Left hindlimb (tissue), 1 donor: ENCODE measurements around the gene MYBBP1A.

Experiments used
- DNase-seq: peaks from one replicate; pipeline ENCODE4 v3.0.0-alpha.2; 2018

The MYBBP1A gene

DNA sequence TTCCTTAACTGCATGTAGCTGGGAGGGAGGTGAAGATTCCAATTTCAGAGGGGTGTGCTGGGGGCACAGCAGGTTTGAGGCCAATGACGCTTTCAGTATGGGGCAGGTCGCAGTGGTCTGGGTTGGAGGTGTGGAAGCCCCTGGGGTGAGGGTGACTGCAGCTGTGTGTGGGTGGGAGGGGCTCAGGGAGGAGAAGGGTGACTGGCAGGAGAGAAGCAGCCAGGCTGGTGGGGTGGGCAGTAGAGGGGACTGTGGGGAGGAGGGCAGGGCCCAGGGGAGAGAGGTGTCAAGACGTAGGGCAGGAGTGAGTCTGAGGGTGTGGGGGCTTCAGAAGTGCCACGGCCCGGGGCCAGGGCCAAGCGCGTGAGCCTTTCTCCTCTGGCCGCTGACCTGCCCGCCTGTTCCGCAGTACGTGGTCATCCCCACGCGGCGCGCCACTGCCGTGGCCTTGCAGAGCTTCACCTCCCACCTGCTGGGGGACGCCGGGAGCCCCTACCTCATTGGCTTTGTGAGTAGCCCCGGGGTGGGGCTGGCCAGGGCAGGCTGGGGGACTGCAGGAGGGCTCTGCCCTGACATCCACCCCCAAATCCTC, 19.4 kb downstream of the MYBBP1A start:
- DNase-seq: no peak

DNA sequence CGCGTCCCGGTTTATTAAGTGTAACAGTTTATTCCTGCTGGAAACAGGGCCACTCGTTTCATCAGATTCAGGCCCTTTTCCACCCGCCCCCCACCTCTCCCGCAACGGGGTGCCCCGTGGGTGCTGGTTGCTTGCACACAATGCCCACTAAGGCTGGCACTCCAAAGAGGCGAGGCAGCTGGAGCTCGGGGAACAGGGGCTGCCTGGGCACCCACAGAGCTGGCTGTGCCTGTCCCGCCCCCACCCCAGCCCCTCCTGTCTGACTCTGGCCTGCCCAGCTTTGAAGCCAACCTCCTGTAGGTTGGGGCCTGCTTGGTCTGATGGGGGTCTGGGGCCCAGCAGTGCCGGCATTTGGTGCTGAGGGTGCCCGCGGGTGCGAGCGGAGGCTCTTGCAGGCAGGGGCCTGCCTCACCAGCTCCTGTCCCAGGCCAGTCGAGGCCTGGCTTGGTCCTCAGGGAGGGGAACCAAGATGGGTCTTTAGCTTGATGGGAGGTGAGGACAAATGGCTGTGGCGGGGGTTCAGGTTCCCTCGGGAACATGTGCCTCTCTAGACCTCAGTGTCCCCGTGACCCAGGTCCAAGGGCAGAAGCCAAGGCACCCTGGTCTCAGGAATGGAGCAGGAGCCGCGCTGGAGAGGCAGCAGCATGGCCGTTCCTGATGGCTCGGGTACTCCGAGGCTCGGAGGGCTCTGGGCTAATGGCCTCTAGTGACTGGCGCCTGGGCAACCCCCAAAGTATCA, 20.1 kb downstream of the MYBBP1A start:
- no peak for DNase-seq

DNA sequence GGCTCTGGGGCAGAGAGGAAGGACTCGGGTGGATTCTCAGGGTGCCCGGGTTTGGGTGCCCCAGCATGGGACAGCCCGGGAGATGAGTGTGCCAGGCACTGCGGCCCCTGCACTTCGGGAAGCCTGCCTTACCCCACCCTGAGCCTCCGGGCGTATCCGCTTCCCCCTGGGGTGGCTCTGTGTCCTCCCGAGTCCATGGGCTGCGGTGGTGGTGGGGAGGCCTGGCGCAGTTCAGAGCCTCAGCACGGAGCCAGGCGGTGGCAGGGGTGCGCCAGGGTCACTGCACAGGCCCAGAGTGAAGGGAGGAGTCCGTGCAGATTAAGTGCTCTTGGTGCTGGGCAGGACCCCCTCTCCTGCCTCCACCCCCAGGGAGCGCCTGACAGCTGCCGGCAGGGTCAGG, 20.7 kb downstream of the MYBBP1A start:
- DNase-seq: no peak

DNA sequence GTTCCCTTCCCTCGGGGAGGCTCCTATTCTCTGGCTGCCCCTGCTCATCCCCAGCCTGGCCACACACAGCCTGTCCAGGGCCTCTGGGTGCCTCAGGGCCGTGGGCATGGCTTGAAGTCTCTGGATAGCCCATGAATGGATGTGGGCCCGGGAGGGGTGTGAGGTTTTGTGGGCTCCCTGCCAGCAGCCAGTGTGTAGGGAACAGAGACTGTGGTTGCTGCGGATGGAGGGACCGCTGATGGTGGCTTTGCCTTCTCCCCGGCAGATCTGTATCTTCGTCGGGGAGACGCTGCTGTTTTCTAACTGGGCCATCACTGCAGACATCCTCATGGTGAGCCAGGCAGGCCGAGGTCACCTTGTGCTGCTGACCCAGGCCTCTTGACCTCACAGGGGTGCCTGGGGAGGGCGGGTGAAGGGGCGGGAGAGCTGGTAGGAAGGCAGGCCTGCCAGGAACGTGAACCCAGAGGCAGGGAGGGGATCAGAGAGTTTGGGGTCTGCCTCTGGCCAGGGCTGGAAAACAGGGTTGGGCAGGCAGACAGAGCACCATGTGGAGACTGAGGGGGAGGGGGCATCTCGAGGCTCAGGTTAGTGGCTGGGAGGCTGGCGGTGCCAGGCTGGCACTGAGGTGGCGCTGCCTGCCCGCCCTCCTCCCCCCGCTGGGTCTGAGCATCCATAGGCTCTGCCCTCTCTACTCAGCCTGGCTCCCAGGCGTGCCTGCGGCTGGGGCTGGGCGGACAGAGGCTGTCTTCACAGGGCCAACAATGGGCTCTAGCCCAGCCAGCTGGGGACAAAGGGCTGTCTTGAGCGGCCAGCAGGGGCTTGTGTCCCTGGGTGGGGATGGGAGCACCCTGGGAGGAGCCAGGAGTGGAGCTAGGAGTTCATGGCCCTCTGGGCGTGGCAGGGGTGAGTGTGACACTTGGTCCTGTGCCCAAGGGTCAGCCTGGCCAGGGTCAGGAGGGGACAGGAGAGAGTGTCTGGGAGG, 21.4 kb downstream of the MYBBP1A start:
- DNase-seq: peak; percentile 75

DNA sequence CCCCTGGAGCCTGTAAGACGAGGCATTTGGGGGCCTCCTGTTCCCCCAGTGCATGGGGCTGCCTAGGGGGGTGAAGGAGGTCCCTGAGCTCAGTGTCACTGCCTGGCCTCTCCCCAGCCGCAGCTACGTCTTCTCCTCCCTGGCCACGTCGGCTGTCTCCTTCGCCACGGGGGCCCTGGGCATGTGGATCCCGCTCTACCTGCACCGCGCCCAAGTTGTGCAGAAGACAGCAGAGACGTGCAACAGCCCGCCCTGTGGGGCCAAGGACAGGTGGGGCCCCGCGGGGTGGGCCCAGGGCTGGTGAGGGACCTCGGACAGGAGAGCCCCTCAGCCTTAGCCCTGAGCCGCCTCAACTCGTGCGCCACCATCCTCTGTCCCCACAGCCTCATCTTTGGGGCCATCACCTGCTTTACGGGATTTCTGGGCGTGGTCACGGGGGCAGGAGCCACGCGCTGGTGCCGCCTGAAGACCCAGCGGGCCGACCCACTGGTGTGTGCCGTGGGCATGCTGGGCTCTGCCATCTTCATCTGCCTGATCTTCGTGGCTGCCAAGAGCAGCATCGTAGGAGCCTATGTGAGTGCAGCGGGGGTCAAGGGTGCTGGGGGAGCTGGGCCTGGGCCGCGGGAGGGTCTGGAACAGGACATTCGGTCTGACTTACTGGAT, 22.2 kb downstream of the MYBBP1A start:
- no peak for DNase-seq

DNA sequence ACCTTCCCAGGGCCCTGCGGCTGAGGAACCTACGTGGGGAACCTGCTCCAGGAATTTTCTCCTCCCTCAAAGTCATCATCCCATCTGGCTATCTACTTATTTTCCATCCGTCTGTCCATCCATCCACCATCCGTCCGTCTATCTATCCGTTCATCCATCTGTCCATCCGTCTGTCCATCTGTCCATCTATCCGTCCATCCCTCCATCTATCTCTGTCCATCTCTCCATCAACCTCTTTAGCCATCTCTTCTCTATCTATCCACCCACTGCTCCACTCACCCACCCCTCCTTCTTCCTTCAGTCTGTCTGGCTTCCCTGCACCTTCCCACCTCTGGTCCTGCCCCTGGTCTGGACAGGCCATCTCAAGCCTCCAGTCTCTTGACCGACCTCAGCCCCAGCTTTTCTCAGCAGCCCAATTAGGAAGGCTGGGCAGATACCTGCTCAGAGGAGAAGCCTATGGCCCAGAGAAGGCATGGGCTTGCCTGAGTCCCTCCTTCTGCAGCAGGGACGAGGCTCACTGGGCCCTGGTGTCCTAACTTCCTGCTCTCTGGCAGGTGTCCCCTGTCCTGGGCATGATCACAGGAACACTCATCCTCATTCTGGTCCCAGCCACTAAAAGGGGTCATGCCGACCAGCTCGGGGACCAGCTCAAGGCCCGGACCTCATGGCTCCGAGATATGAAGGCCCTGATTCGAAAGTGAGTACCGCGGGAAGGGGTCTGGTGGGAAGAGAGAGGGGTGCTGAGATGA, 23.0 kb downstream of the MYBBP1A start:
- no peak for DNase-seq

DNA sequence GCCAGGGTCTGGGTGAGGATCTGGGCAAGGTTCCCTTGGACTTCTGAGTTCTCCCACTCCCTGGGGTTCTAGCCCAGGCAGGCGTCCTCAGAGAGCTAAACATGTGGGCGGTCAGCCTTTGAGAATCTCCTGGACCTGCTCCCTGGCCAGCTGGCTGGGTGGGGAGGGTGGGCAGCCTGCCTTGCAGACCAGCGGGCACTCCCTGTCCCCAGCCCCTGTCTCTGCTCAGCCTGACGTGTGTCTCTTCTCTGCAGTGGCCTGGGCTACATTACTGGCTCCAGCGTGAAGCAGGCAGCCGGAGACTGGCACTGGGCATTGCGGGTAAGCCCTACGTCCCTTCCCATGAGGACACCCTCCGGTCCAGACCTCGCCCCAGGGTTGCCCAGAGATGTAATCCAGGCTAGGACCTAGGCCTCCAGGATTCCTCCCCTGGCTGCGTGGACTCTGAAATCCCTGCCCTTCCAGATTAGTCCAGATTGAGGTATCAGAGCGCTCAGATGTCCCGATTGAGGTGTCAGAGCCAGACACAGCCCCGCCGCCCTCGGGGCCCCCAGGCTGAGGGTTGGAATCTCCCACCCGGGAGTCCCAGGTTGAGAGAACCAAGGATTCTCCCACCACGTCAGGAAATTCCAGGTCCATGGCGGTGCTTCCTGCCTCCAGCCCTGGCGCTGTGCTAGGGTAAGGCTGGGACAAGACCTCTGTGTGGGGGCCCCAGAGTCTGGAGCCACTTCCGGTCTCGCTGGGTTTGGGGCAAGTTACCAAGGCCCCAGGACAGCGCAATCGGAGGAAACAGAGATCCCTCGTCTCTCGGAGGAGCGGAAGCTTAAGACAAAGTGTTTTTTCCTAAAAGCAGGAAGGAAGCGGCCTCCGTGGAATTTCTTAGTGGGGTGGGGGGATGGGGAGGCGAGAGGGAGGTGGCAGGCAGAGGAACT, 24.1 kb downstream of the MYBBP1A start:
- no peak for DNase-seq

DNA sequence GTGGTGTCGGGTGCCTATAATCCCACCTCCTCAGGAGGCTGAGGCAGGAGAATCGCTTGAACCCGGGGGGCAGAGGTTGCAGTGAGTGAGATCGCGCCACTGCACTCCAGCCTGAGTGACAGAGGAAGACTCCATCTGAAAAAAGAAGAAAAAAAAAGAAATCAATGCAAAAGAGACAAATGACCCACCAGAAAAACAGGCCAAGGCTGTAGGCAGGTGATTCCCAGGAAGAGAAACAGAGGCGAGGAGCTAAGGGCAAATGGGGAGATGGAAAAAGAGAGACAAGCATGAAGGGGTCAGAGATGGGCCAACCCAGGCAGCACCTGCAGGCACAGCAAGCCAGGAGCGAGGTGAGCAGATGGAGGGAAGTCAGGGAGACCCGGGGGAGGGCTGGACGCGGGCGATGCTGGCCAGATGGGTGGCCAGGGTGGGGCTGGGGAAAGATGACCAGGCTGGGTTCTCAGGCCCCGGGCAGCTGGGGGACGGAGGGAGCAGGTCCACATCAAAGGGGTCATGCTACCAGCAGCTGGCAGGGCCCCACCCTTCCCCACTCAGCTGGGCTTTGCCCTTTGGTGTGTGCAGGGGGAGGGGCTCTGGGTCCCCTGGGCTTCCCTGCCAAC, 25.5 kb downstream of the MYBBP1A start:
- DNase-seq: no peak

DNA sequence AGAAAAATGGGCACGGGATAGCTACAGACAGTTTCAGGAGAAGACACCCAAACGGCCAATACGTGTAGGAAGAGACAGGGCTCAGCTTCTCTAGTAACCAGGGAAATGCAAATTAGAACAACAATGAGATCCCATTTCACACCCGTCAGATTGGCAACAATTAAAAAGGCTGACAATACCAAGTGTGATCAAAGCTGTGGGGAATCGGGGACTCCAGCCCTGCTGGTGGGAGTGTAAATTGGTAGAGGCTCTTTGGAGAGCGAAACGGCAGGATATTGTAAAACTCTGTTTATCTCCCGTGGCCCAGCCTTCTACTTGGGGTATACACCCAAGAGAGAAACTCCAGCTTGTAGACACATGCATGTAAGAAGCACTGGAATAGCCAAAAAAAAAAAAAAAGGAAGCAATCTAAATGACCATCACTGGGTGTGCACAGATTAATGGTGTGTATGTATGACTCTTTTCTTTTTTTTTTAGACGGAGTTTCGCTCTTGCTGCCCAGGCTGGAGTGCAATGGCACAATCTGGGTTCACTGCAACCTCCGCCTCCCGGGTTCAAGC, 27.5 kb downstream of the MYBBP1A start:
- DNase-seq: no peak

DNA sequence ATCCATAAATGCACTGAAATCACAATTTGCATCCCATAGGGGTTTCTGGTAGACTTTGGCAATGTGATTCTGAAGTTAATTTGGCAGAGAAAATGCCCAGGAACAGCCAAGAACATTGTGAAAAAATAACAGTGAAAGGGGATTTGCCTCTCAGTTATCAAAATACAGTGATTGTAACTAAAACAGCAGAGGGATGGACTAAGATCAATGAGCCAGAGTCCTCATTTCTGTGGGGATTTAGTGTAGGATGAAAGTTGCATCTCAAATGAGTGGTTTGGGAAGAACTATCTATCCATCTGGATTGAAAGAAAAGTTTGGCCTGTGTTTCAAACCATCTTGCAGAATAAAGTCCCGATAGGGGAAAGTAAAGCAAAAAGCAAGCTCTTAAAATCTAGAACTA, 28.1 kb downstream of the MYBBP1A start:
- no peak for DNase-seq

DNA sequence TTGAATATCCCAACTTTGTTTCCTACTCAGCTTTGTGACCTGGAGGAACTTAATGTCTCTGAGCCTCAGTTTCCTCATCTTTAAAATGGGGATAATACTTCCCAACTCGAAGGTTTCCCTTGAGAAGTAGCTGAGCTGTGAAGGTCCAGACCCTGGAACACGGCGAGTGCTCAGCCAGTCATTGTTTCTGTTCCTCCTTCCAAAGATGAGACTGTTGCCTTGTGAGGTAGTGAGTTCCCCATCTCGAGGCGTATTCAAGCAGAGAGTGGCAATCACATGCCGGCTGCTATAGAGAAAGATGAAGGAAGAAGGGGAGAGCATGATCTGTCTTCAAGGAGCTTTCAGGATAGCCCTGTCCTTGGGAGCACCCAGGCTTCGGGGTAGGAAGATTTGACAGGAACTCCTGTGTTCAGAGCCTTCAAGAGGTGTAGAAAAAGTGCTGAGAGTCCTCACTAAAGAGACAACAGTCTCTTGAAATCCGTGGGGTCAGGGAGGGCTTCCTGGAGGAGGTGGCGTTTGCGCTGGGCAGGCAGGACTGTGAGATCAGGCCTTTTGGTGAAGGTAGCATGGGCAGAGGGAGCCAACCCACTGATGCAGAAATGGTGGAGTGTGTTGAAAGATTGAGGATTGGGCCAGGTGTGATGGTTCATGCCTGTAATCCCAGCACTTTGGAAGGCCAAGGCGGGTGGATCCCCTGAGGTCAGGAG, 29.3 kb downstream of the MYBBP1A start:
- no peak for DNase-seq

DNA sequence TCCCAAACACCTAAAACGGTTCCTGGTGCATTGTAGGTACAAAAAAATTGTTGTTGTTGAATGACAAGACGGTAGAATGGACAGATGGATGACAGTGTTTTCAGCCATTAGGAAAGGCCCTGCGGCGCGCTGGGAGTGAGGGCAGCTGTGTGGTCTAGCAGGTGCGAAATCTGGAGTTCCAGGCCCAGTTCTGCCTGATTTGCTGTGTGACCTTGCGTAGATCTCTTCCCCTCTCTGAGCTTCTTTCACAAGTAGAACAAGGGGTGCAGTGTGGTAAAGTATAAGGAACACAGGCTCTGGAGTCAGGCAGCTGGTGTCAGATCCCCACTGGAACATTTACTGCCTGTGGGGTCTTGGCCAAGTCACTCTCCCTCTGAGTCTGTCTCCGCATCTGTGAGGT, 31.2 kb downstream of the MYBBP1A start:
- DNase-seq: no peak

DNA sequence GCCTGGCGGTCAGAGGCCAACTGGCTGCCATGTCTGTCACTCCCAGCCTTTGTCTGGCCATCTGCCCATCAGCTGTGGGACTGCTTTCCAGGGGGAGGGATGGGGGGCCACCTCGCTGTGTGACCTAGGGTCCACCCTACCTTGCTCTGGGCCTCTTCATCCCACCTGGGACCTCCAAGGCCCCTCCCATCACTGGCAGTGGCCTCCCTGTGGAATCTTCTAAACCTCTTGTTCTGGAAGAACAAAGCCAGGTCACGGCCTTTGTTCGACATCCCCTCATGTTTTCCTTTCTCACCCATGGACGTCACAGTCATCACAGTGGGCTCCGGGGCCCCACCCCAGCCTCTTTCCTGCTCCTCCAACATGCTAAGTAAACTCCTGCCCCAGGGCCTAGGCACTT, 32.5 kb downstream of the MYBBP1A start:
- no peak for DNase-seq

DNA sequence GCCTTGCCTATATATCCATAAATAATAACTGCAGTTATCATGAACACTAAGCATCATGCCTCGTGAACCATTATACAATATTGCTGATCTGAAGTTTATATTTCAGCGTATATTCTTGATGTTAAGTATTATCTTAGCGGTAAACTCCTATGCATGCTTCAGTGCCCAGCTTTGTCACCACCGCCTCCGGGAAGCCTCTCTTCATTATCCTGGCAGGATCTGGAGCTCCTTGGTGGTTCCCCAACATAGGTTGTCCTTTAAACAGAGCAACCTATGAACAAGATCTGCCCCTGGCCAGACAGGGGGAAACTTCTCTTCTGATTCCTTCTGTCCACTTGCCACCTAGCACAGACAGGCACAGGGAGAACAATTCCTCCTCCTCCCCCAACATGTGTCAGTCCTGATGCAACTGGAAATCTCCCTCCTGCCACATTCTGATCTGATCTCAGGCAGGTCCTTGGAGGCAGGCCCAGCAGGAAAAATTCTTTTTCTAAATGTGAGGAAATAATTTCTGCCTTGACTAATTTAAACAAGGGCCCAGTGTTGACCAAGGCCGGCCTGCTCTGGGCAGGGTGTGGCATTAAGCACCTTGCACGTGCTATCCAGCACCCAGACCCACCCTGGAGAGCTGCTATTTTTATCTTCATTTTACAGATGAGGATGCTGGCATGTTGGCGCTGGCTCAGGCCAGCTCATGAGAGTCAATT, 34.1 kb downstream of the MYBBP1A start:
- no peak for DNase-seq

DNA sequence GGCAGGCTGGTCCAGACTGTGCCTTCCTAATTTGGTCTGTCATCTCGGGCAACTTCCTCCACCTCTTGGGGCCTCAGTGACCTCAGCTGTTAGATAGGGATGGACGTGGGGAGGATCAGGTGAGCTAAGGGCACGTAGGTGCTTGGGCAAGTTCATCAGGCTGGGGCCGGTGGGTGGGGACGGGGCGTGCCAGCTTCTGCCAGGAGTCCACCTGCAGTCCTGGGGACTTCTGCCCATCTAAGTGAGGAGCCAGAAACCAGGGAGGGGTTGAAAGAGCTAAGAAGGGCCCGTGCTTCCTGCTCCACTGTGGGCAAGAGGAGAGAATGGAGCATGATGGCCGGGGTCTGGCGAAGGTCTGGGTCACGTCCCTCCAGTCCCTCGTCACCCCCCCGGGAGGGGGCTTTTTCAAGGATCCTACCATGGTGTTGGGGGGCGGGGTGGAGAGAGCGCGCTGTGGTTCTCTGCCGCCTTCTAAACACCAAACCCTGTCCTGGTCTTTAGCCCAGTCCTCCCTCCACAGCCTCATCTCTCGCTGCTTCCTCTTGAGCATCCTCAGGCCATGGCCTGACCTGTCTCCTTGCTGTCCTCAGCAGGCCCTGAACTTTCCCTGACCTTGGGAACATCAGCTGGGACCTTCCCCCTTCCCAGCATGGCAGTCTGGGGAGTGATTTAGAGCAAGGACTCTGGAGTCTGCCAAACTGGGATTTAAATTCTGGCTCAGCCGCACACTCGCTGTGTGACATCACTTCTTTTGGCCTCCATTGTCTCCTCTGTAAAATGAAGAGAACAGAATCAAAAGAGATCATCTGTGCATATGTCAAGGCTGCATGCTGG, 34.9 kb downstream of the MYBBP1A start:
- DNase-seq: no peak

DNA sequence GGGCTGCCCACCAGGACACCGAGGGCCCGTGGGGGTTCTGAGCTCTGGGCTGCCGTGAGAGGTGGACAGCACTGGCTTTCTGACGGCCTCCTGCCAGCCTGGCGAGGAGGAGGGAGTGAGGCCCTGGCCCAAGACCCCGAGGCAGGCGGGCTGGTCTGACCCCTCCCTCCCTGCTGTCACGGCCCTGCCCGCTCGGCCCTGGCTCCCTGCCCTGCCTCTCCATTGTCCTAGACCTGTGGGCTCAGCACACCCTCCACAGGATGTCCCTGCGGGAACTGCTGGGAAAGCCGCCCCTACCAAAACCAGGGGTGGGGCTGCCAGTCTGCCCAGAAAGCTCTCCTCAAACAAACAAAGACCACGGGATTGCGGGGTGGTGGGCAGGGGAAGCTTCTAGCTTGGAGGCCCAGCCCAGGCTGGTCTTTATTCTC, 35.8 kb downstream of the MYBBP1A start:
- peak; percentile 71 for DNase-seq

DNA sequence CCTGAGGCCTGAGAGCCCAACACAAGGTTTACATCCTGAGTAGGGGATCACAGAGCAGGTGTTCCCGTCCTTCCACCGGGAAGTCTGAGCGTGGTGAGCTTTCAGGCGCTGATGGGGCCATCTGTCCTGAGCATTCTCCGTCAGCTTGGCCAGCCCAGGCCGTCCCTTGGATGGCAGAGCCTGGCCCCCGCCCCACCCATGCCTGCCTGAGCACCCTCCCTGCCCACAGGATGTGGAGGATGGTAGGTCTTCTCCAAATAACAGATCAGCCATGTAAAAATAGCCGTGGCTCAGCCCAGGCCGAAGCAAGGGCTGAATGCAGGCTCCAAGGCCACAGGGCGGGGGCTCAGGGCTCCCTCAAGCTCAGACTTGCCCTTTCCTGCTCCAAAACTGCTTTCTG, 36.3 kb downstream of the MYBBP1A start:
- no peak for DNase-seq

DNA sequence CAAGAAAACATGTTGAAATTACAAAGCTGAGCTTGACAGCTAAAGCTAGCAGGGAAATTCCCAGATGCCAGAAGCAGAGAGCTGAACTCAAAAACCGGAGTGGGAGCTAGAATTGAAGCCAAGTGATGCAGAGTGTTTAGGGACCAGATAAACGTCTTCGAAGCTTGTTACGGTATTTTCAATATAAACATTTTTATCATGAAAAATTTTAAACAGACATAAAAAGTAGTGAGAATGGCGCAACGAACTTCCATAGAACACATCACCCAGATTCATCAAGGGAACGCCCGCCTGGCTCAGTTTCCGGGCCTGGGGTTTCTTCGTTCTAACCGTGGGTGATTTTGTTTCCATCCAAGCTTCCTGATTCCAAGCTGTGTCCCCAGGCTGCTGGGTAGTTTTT, 38.4 kb downstream of the MYBBP1A start:
- no peak for DNase-seq
